ENCODE data around the gene RPL19. TPM values are rescaled to one million over a fixed set of nuclear protein-coding genes. Genes with fewer than 3 reads are reported as not detected.
A peak's percentile ranks its signal among the peaks of the same experiment; 100 is the strongest.
"Not testable (repeated sequence)": the region's sequence is repeated elsewhere in the genome, so short reads cannot be mapped to it uniquely, and the experiment has no call there.

RPL19 gene
- polyA plus RNA-seq (ENCODE audit: insufficient read length in 10 of 10), result 1,000 to 10,000 TPM; 2,263 to 2,766 (median 2,554) TPM
- long read RNA-seq, donor 1, transcript RPL19-206 (3 exons, 402 nt), result minor isoform, 8 of 2,353 reads
- long read RNA-seq, donor 1, transcript RPL19-201 (6 exons, 737 nt), result major isoform, 1,382 of 2,353 reads
- long read RNA-seq, donor 1, transcript RPL19-204 (6 exons, 690 nt), result minor isoform, 8 of 2,353 reads
- long read RNA-seq, donor 1, partial matches to known transcripts, result 899 of 2,353 reads
- long read RNA-seq, donor 1, other reads (novel, unspliced or antisense), result 55 of 2,353 reads
- long read RNA-seq, donor 2, transcript RPL19-201 (6 exons, 737 nt), result major isoform, 1,131 of 1,922 reads
- long read RNA-seq, donor 2, transcript RPL19-206 (3 exons, 402 nt), result minor isoform, 9 of 1,922 reads
- long read RNA-seq, donor 2, partial matches to known transcripts, result 722 of 1,922 reads
- long read RNA-seq, donor 2, other reads (novel, unspliced or antisense), result 57 of 1,922 reads
- long read RNA-seq, donor 3, partial matches to known transcripts, result 0 of 1 reads
- long read RNA-seq, donor 3, other reads (novel, unspliced or antisense), result 0 of 1 reads
- long read RNA-seq, donor 4, transcript RPL19-204 (6 exons, 690 nt), result minor isoform, 6 of 1,655 reads
- long read RNA-seq, donor 4, transcript RPL19-206 (3 exons, 402 nt), result minor isoform, 7 of 1,655 reads
- long read RNA-seq, donor 4, transcript RPL19-201 (6 exons, 737 nt), result major isoform, 943 of 1,655 reads
- long read RNA-seq, donor 4, partial matches to known transcripts, result 642 of 1,655 reads
- long read RNA-seq, donor 4, other reads (novel, unspliced or antisense), result 56 of 1,655 reads
- long read RNA-seq, donor 5, transcript RPL19-204 (6 exons, 690 nt), result minor isoform, 9 of 2,659 reads
- long read RNA-seq, donor 5, transcript RPL19-201 (6 exons, 737 nt), result major isoform, 1,555 of 2,659 reads
- long read RNA-seq, donor 5, partial matches to known transcripts, result 990 of 2,659 reads
- long read RNA-seq, donor 5, other reads (novel, unspliced or antisense), result 99 of 2,659 reads
- long read RNA-seq, donor 6, transcript RPL19-204 (6 exons, 690 nt), result minor isoform, 8 of 2,184 reads
- long read RNA-seq, donor 6, transcript RPL19-201 (6 exons, 737 nt), result major isoform, 1,320 of 2,184 reads
- long read RNA-seq, donor 6, transcript RPL19-206 (3 exons, 402 nt), result minor isoform, 5 of 2,184 reads
- long read RNA-seq, donor 6, partial matches to known transcripts, result 794 of 2,184 reads
- long read RNA-seq, donor 6, other reads (novel, unspliced or antisense), result 55 of 2,184 reads
- long read RNA-seq, donor 7, transcript RPL19-201 (6 exons, 737 nt), result major isoform, 882 of 1,357 reads
- long read RNA-seq, donor 7, partial matches to known transcripts, result 438 of 1,357 reads
- long read RNA-seq, donor 7, other reads (novel, unspliced or antisense), result 33 of 1,357 reads
- long read RNA-seq, donor 8, transcript RPL19-206 (3 exons, 402 nt), result minor isoform, 7 of 1,520 reads
- long read RNA-seq, donor 8, transcript RPL19-201 (6 exons, 737 nt), result major isoform, 876 of 1,520 reads
- long read RNA-seq, donor 8, partial matches to known transcripts, result 590 of 1,520 reads
- long read RNA-seq, donor 8, other reads (novel, unspliced or antisense), result 41 of 1,520 reads
- long read RNA-seq, donor 9, transcript RPL19-201 (6 exons, 737 nt), result major isoform, 185 of 289 reads
- long read RNA-seq, donor 9, partial matches to known transcripts, result 104 of 289 reads
- long read RNA-seq, donor 9, other reads (novel, unspliced or antisense), result 0 of 289 reads

DNA sequence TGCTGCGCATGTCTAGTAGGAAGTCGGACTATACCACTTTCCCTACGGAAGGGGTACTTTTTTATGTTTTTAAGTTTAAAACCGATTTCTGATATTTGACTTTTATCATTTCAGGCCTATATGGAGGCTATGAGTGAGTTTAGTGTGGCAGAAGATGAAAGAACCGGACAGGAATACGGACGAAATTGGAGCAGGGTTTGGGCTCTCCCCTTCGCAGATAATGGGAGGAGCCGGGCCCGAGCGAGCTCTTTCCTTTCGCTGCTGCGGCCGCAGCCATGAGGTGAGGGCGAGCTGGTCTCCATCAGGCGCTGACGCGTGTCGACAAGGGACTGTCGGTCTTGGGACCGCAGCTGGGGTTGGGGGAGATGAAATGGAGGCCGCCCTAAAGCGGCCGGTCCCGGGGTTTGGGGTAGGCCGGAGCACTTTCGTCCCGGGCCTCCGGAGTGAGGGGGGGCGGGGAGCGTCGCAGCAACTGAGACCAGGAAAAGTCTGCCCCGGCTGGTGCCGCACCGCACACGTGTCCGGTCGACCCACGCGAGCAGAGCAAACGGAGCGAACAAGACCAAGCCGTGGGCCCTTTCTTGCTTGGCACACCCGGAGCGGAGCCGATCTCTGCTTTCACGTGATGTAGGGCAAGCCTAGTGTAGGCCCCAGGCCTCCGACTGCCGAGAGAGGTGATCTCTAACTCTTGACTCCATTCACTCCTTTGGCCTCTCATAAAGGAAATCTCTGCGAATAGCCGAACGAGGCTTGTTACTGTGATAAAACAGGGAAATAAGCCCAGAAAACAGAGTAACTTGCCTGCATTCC is at the start of gene RPL19:
RPL19 (plus strand) TSS at position 214 of the 810 bp plus-strand sequence; CDS start at position 276, 62 bp downstream.
- DNase-seq, result peak in 2 of 3 donors; percentile 93 to 96

DNA sequence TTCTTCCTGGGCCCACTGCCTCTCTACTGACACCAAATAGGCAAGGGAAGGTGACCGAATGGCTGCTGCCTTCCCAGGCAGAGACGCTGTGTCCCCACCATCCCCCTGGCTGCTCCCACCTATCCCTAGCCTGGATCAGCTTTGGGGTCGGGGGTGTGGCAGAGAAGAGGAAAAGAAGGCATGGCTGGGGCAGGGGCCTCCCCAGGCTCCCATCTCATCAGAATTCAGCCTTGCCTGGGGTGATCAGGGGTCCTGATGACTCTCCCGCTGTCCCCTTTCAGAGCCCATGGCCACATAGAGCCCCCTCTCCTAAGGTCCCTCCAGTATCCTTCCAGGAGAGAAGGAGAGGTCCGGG is 49.3 kb upstream of the RPL19 start:
- peak in 1 of 3 donors; percentile 20 for DNase-seq

DNA sequence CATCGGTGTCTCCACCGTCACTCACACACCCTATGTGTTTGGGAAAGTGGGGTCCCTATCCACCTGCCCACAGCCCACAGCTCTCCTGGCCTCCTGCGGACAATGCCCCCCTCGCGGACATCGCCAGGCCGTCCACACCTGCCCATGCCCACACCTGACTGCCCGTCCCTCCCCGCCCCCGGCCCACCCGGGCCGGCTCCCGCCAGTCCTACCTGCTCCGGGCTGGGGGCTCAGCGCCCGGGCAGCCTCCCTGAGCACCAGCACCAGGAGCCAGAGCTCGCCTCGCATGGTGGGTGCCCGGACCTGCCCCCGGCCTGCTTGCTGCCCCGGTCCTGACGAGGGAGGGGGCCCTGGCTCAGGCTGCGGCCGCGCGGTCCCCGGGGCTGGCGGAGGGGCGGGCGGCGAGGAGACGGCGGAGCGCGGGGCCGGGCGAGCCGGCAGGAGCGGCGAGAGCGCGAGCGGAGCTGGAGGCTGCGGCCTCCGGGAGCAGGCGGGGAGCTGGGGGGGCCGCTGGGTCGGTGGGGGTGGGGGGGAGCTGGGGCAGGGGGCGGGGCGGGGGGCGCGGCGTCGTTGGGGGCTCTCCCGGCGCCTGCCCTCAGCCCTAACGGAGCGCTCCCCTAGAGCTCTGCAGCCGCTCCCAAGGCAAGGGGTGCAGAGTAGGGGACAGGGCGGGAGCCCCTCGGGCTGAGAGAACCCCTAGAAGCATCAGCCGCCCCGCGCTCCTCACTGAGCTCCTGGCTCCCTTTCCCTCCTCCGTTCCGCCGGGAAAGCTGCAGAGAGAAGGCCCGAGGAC is 48.7 kb upstream of the RPL19 start, which contains the start of gene PLXDC1:
PLXDC1 (minus strand) TSS at position 488 of the 793 bp plus-strand sequence; CDS start at position 288, 200 bp downstream.
- peak in 1 of 3 donors; percentile 37 for DNase-seq

DNA sequence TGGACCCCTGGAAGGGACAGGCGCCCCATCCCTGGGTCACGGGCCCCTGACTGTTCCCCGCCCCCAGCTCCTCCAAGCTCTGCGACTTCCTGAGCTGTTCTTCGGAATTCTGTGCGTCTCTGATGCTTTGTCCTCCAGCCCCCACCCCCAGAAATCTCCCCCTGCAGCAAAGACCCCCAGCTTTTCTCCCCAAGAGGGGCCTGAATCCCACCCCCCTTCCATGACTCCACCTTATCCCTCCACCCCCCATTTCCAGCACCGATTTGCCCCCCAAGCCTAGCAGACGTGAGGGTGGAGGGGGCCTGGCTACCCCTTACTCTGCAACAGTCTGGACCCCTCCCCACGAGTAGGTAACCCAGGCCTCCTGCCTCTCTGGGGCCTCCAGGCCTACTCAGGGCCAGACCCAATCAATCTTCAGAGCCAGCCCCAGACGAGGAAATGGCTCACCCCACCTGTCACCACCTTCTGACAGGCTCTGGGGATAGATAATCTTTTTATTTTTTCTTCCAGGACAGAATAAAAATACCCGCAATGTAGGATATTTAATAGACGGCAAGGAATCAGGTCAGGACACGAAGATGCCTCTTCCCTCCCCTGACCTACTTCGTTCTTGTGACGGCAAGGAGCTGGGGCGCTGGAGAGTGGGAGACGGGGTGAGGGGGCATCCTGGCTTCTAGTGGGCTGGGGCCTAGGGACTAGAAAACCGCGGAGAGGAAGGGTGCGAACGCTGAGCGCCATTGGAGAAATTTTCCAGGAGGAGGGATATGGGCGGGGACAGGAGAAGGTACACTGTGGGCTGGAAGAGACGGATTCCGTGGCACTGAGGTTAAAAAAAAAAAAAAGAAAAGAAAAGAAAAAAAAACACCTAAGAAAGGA is 47.9 kb upstream of the RPL19 start:
- DNase-seq, result no peak

DNA sequence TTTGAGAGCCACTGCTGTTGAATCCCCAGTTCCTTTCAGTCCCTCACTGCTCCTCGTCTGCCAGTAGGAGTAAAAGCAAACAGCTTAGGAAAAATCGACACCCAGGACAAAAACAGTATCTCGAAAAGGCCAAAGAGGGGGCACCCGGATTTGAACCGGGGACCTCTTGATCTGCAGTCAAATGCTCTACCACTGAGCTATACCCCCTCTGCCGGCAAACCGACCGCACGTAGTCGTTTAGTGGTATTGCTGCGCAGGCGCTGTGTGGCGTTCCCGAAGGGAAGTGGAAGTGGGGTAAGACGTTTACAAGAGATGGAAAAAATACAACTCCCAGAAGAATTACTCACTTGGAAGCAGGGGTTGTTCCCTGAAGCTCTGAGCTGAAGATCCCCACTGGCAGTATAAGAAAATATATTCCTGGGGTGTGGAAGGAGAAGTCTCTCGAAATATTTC is 46.5 kb upstream of the RPL19 start:
- peak; percentile 90 to 97 (median 96) for DNase-seq

DNA sequence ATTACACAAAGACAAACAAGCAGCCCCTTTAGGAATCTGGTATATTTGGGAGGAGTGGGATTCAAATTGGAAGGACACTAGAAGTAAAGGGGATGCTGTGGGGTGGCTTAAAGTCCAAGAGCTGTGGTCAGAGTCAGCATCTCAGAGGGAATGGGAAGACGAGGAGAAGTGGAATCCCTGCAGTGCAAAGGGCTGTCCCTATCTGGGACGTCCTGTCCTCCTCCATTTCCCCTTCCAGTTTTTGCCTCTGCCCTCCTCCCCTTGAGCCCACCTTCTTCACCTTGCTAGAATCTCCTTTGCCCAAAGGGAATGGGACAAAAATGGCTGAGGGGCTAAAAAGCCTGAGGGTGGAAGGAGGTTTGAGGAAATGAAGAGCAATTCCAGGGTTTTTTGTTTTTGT is 44.4 kb upstream of the RPL19 start:
- no peak for DNase-seq

DNA sequence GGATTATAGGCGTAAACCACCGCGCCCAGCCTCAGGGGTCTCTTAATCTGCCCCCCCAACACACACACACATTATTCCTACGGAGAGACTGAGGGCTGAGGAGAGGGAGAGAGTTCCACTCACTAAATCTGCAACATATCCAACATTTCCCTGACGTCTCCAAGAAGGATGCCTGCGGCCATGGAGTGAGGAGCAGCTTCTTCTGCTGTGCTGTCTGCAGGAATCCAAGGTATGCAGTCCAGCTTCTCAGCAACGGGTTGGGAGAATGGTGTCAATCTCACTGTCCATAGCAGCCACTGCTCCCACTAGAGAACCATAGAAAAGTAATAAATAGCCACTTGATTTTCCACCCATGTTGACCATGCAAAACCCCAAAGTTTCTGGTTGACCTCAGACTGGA is 43.6 kb upstream of the RPL19 start:
- no peak for DNase-seq

DNA sequence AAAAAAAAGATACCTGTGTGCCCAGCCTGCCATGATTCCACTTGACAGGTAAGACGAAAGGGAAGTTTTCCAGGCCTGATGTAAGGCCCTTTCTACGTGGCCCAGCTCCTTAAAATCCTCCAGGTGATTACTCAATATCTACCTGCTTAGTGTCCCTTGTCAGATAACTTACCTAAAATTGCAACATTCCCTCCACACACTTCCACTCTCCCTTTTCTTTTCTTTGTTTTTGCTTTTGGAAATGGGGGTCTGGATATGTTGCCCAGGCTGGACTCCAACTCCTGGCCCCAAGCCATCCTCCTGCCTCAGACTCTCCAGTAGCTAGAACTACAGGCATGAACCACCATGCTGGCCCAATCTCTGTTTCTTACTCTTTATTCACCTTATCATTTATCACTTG is 41.5 kb upstream of the RPL19 start:
- no peak for DNase-seq

DNA sequence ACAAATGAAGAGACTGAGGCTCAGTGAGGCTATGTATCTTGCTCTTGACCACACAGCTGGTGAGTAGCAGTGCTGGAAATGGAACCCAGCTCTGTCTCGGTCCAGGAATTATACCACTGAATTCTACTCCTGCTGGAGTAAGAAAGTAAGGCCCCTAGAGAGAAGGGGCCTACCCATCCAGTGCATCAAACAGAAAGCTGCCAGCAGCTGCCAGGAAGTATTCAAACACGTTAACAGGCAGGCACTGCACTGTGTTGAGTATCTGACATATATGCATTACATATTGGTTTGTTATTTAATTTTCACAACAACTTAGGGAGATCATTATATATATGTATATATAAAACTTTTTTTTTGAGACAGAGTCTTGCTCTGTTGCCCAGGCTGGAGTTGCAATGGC is 38.1 kb upstream of the RPL19 start:
- DNase-seq, result no peak

DNA sequence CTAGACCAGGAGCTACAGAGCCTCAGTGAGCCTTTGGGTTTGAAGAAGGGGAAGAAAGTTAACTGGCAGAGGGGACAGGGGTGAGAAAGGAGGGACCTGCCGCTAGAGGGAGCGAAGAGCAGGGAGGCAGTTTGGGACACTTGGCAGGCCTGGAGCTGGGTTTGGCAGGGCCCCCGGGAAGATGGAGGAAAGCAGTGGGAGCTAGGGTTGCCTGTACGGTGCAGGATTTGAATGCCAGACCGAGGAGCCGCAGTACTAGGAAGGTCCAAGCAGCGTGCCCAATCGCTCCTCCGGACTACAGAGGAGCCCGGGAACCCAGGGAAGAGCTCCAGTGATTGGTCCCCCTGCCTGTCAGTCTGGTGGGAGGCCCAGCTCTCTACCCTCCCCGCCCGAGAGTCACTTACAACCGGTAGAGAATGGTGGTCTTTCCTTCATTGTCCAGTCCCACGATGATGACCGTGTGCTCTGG is 35.4 kb upstream of the RPL19 start:
- DNase-seq, result peak; percentile 90 to 95 (median 92)

DNA sequence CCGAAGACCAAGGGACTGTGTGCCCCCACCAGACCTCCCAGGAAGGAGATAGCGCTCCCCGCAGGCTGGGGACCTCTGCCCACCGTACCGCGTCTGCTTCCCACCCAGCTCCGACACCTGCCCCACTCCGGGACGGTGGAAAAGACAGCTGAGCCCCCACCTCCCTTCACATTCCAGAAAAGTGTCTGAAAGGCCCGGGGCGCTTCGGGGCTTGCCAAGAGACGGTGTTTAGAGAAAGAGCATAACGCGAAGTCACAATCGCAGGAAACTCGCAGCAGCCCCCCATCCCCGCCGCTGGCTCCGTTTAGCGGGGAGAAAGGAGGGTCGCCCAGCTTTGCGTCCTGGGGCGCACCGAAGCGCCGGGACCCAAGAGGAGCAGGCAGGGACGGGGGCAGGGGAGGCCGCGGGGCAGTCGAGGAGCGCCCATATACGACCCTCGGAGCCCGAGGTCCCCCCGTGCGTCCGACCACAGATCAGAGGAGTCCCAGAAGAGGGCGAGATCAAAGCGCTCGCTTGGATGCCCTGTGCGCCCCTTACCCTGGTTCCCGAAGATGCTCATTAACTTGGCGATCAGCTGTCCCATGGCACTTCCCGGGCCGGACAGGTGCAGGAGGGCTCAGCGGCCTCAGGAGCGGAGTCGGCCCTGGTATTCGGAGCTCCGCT is 34.8 kb upstream of the RPL19 start:
- DNase-seq, result no peak

DNA sequence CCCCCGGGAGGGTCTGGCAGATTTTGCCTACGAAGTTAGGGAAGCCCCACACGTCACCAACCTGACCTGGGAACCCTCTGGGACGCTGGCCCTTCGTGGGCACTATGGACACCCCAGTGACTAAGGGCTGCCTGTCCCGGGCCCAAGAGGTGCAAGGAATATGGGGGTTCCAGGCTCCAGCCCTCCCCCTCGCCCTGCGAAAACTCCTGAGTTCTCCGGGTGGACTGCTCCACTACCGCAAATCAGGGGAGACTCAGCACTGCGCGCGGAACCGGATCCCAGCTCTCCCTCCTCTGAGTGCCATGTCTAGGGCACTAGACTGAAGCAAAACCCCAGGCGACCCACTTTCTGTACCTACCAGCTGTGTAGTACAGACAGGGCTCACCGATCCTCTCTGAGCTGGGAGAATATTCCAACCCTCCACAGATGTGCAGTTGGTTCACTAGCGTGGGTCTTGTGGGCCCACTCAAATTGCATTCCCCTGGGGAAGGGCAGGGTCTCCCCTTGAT is 34.2 kb upstream of the RPL19 start, which contains the start of gene ARL5C:
ARL5C (minus strand) TSS at position 321 of the 509 bp plus-strand sequence. CDS start 401 bp downstream, outside the sequence.
- DNase-seq, result no peak

DNA sequence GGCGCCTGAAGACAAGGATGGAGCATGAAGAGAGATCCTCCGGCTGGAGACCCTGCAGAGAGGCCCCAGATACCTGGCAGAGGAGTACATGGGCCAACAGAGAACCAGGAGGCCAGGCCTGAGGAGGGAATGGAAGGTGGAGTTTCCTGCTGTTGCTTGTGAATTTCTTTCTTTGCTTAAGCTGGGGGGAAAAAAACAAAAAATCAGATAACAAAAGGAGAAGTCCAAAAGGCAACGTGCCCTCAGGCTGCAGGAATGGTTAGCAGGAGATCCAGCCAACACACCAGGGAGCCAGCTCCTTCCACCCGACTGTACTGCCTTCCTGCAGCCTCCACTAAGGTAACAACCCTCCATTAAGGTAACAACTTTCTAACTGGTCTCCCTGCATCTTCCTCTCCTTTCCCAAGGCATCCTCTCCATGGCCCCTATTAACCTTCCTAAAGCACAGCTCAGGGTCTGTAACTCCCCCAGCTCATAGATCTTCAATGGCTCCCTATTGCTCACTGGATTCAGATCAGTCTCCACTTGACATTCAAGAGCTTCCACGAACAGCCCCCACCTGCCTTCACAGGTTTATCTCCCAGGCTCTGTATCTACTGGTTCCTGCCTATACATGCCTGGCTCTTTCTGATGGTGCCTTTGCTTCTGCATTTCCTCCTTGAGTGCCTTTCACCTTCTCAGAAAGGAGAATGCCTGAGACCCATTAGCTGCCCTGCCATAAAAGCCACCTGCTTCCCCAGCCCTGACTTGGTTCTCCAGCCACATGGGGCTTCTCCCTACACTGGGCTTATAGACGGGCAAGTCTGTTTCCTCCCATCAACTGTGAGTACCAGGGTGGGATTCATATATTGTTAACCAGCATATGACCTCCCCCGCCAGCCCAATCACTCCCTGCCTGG is 33.4 kb upstream of the RPL19 start:
- DNase-seq, result no peak

DNA sequence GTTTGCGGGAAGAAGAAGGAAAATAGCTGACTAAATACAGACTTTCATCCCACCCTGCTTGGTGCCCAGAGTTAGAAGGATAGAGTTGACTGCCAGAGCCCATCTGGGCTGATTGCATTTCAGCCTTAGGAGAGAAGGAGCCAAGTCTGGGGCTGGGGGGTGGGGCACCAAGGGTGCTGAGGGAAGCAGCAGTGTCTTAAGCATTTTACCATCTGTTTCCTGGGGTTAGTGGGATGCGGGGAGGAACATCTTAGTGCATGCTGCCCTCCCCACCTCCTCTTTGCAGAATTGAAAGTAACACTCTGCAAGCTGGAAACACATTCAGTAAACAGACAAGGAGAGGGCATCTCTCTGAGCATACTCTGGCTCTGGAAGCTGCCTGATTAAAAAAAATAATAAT is 32.6 kb upstream of the RPL19 start:
- peak in 2 of 3 donors; percentile 54 to 68 for DNase-seq

DNA sequence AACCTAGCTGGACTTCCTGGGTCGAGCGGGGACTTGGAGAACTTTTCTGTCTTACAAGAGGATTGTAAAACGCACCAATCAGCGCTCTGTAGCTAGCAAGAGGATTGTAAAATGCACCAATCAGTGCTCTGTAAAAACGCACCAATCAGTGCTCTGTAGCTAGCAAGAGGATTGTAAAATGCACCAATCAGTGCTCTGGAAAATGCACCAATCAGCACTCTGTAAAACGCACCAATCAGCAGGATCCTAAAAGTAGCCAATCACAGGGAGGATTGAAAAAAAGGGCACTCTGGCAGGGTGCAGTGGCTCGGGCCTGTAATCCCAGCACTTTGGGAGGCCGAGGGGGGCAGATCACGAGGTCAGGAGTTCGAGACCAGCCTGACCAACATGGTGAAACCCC is 31.6 kb upstream of the RPL19 start:
- DNase-seq, result not testable (repeated sequence)

DNA sequence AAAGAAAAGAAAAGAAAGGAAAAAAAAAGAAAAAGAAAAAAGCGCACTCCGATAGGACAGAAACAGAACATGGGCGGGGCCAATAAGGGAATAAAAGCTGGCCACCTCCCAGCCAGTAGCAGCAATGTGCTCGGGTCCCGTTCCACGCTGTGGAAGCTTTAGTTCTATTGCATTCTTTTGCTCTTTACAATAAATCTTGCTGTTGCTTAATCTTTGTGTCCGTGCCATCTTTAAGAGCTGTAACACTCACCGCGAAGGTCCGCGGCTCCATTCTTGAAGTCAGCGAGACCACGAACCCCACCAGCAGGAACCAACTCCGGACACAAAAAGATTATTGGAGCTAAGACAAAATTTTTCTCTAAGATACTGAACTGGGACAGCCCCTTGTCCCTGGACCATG is 31.0 kb upstream of the RPL19 start:
- no peak for DNase-seq
